SU-DHL-6 (cell line): ENCODE data around the gene SFMBT2.

Source experiments
- H2AFZ ChIP-seq: fragments of 200-600 bp; sonication (generic); 2 replicates; pipeline ENCODE4 v1.6.1; 2014; ENCODE audit warnings: low read depth, mild to moderate bottlenecking, moderate library complexity, mixed read lengths, antibody characterized with exemption, low read length; ENCODE audit not compliant: severe bottlenecking
- H3F3A ChIP-seq: fragments of 200-600 bp; shearing (Covaris generic); 2 replicates; pipeline ENCODE4 v1.6.0; 2016; ENCODE audit warnings: antibody characterized with exemption, mild to moderate bottlenecking; ENCODE audit not compliant: insufficient read depth
- H3K27ac ChIP-seq: fragments of 200-600 bp; sonication (generic); 2 replicates; pipeline ENCODE4 v1.5.1; 2016; ENCODE audit warnings: low read depth, mild to moderate bottlenecking, low read length, moderate library complexity, mixed read lengths
- H3K27me3 ChIP-seq: fragments of 200-600 bp; sonication (generic), shearing (Covaris generic); 2 replicates; pipeline ENCODE4 v1.6.0; 2014; ENCODE audit warnings: mild to moderate bottlenecking, low read length
- H3K36me3 ChIP-seq: fragments of 200-600 bp; sonication (generic); 2 replicates; pipeline ENCODE4 v1.6.1; 2014; ENCODE audit warnings: mild to moderate bottlenecking, low read length, mixed read lengths
- H3K4me2 ChIP-seq: fragments of 300-600, 200-600 bp; shearing (Covaris generic), sonication (generic); 2 replicates; pipeline ENCODE4 v1.6.0; 2014; ENCODE audit warnings: low read length, low read depth, mild to moderate bottlenecking; ENCODE audit not compliant: poor library complexity, severe bottlenecking
- H3K4me3 ChIP-seq: fragments of 200-600 bp; sonication (generic); 2 replicates; pipeline ENCODE4 v1.5.1; 2014; ENCODE audit warnings: antibody characterized with exemption, low read length, mild to moderate bottlenecking, mixed read lengths; ENCODE audit not compliant: insufficient read depth, poor library complexity, severe bottlenecking
- H3K79me2 ChIP-seq: fragments of 200-600 bp; sonication (generic); 2 replicates; pipeline ENCODE4 v1.6.1; 2014; ENCODE audit warnings: mild to moderate bottlenecking, low read length, moderate library complexity; ENCODE audit not compliant: insufficient read depth
- H3K9ac ChIP-seq: fragments of 200-600 bp; sonication (generic); 2 replicates; pipeline ENCODE4 v1.7.0; 2014; ENCODE audit warnings: mild to moderate bottlenecking, low read length
- H3K9me2 ChIP-seq: fragments of 200-600 bp; sonication (generic); replicated peaks from 2 replicates; pipeline ENCODE4 v1.6.1; 2014; ENCODE audit warnings: low read length; ENCODE audit not compliant: insufficient read depth
- H3K9me3 ChIP-seq: fragments of 200-600 bp; sonication (generic); 2 replicates; pipeline ENCODE4 v1.6.1; 2014; ENCODE audit warnings: low read length, mixed read lengths; ENCODE audit not compliant: insufficient read depth
- H4K20me1 ChIP-seq: fragments of 200-600 bp; sonication (generic); 2 replicates; pipeline ENCODE4 v1.6.1; 2014; ENCODE audit warnings: low read depth, mild to moderate bottlenecking, antibody characterized with exemption, low read length, moderate library complexity, mixed read lengths
- EZH2phosphoT487 ChIP-seq: fragments of 200-600 bp; sonication (generic), shearing (Covaris generic); conservative IDR thresholded peaks from 2 replicates; pipeline ENCODE4 v1.6.1; 2018; ENCODE audit warnings: mild to moderate bottlenecking, antibody characterized with exemption, low read length, moderate library complexity, mixed read lengths
- TF ChIP-seq, protein P1 (sequence below): fragments of 200-600 bp; sonication (generic); IDR thresholded peaks from one replicate; pipeline ENCODE4 v1.5.1; 2017; ENCODE audit warnings: antibody characterized with exemption, mild to moderate bottlenecking, low read length, moderate library complexity; ENCODE audit not compliant: insufficient read depth, poor library complexity, severe bottlenecking

Gene SFMBT2

DNA sequence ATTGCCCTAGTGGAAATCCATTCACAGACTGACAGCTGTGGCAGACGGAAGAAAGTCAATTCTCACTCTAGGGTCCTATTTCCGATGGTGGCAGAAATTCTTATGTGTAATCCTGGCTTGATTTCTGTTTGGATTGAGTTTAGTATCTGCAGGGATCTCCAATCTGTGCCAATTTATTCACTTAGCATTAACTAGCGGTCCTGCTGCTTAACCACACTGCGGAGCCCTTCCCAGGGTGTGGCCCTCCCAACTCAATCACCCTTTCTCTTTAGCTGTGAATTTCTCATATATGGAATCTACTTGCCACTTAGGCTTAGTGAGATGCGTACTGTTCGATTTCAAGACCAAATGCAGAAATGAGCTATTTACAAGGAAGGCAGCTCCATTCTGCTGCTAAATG is 215.7 kb downstream of the SFMBT2 start:
- Histone ChIP-seq H3K4me3 (no peak overlapping the region), H3K27ac (no peak overlapping the region), H3K9me3 (no peaks in the 10 kb centered on the region), H3K36me3 (no peaks in the 10 kb centered on the region; the same call in 1 of the 2 replicates), H2AFZ (no peak overlapping the region), H3K79me2 (no peaks in the 10 kb centered on the region), H3K9me2 (no peaks in the 10 kb centered on the region), H4K20me1 (no peaks in the 10 kb centered on the region), H3K4me2 (no peak overlapping the region), H3K9ac (no peak overlapping the region), H3F3A (no peaks in the 10 kb centered on the region), H3K27me3 (no peaks in the 10 kb centered on the region)
- TF ChIP-seq, protein P1, sequence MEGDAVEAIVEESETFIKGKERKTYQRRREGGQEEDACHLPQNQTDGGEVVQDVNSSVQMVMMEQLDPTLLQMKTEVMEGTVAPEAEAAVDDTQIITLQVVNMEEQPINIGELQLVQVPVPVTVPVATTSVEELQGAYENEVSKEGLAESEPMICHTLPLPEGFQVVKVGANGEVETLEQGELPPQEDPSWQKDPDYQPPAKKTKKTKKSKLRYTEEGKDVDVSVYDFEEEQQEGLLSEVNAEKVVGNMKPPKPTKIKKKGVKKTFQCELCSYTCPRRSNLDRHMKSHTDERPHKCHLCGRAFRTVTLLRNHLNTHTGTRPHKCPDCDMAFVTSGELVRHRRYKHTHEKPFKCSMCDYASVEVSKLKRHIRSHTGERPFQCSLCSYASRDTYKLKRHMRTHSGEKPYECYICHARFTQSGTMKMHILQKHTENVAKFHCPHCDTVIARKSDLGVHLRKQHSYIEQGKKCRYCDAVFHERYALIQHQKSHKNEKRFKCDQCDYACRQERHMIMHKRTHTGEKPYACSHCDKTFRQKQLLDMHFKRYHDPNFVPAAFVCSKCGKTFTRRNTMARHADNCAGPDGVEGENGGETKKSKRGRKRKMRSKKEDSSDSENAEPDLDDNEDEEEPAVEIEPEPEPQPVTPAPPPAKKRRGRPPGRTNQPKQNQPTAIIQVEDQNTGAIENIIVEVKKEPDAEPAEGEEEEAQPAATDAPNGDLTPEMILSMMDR: no peak
- no peak for TF ChIP-seq EZH2phosphoT487

DNA sequence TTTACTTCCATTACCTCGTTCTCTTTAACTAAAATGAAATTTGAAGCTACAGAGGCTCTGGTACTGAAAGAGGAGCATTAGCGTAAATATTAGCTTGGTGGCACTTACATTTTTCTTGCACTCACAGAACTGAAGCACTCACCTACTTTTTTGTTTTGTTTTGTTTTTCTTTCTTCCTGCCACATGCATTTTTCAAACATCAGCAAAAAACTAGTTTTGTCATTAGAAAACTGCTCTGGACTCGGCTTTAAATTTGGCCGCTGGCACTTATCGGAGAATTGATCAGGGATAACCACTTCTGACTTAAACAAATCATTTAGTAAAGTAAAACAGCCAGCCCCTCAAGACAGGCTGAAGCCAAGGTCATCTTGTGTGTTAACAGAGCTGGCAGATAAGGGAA is 216.3 kb downstream of the SFMBT2 start:
- H4K20me1 ChIP-seq: no peaks in the 10 kb centered on the region
- H3K4me2 ChIP-seq: no peak overlapping the region
- H3K9ac ChIP-seq: no peak overlapping the region
- no peaks in the 10 kb centered on the region for H3K79me2 ChIP-seq
- H3F3A ChIP-seq: no peaks in the 10 kb centered on the region
- no peak overlapping the region for H3K4me3 ChIP-seq
- H3K27ac ChIP-seq: no peak overlapping the region
- H3K9me3 ChIP-seq: no peaks in the 10 kb centered on the region
- no peak overlapping the region for H2AFZ ChIP-seq
- H3K9me2 ChIP-seq: no peaks in the 10 kb centered on the region
- no peaks in the 10 kb centered on the region; the same call in 1 of the 2 replicates for H3K36me3 ChIP-seq
- TF ChIP-seq EZH2phosphoT487: no peak
- no peaks in the 10 kb centered on the region for H3K27me3 ChIP-seq

DNA sequence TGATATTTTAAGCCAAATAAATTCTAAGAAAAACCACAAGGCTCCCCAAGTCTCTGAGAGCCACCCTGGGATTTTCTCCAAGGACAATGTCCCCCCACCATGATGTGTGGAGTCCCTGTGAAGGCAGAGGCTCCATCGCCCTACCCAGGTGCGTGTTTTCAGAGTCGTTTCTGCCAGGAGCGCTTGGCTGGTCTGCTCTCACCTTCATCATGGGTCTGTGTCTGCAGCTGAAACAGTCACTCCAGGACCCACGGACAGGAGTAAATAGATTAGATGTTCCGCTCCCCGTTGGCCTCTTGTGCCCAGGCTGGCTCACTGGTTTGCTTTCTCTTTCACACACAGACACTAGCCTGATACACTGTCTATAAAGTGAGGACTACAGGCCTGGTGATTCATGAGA is 217.5 kb downstream of the SFMBT2 start:
- no peaks in the 10 kb centered on the region for H3K36me3 ChIP-seq
- TF ChIP-seq, protein P1: no peak
- TF ChIP-seq EZH2phosphoT487: no peak
- H2AFZ ChIP-seq: no peak overlapping the region
- H3K4me2 ChIP-seq: no peak overlapping the region
- no peaks in the 10 kb centered on the region for H3K79me2 ChIP-seq
- H3K9me2 ChIP-seq: no peaks in the 10 kb centered on the region
- no peak overlapping the region for H3K4me3 ChIP-seq
- H3K9ac ChIP-seq: no peak overlapping the region
- no peak overlapping the region for H3K27ac ChIP-seq
- H4K20me1 ChIP-seq: no peaks in the 10 kb centered on the region
- H3K9me3 ChIP-seq: no peaks in the 10 kb centered on the region
- H3F3A ChIP-seq: no peaks in the 10 kb centered on the region
- no peaks in the 10 kb centered on the region for H3K27me3 ChIP-seq

DNA sequence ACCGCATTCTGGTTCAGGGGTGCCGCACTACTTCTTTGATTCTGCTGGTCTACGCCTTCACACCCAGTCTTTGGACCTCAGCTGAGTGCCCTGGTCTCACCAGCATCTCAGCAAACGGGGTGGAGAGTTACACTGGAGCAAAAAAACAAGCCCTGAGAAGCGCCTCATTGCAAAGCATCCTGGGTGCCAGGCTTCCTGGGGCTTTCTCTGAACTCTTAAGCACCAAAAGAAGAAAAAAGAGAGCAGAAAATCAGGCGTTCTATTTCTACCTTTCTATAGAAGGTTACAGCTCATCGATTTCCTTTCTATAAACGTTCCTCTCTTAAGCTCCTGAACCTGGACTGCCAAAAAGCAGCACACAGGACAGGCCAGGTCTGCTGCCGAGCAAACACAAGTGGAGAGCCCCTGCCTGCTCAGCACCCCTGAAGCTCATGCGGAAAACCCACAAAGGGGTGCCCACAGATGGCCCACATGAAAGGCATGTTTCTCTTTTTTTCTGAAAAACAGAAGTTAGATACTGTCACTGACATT is 217.9 kb downstream of the SFMBT2 start:
- TF ChIP-seq, protein P1: no peak
- no peak for TF ChIP-seq EZH2phosphoT487
- H2AFZ ChIP-seq: no peak overlapping the region
- no peaks in the 10 kb centered on the region for H3K79me2 ChIP-seq
- no peak overlapping the region for H3K4me3 ChIP-seq
- H3F3A ChIP-seq: no peaks in the 10 kb centered on the region
- no peaks in the 10 kb centered on the region for H3K27me3 ChIP-seq
- H3K36me3 ChIP-seq: peaks cover 2% of the 10 kb centered on the region; the same call in 1 of the 2 replicates
- H3K27ac ChIP-seq: no peak overlapping the region
- H3K4me2 ChIP-seq: no peak overlapping the region
- no peaks in the 10 kb centered on the region for H4K20me1 ChIP-seq
- no peak overlapping the region for H3K9ac ChIP-seq
- no peaks in the 10 kb centered on the region for H3K9me3 ChIP-seq
- no peaks in the 10 kb centered on the region for H3K9me2 ChIP-seq
